ENCODE data around the gene CFAP70.
"Not testable (repeated sequence)": the region's sequence is repeated elsewhere in the genome, so short reads cannot be mapped to it uniquely, and the experiment has no call there.

DNA sequence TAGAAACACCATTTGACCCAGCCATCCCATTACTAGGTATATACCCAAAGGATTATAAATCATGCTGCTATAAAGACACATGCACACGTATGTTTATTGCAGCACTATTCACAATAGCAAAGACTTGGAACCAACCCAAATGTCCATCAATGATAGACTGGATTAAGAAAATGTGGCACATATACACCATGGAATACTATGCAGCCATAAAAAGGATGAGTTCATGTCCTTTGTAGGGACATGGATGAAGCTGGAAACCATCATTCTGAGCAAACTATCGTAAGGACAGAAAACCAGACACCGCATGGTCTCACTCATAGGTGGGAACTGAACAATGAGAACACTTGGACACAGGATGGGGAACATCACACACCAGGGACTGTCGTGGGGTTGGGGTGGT, 35.7 kb upstream of the CFAP70 start:
- TF ChIP-seq ZNF138 (CRISPR knock-in tag; conservative IDR thresholded peaks at IDR 0.05); JUN (CRISPR knock-in tag; IDR thresholded peaks at IDR 0.05); ZNF263 (CRISPR knock-in tag; IDR thresholded peaks at IDR 0.05; ENCODE audit: low read depth): not testable (repeated sequence)
- TF ChIP-seq, protein P1, sequence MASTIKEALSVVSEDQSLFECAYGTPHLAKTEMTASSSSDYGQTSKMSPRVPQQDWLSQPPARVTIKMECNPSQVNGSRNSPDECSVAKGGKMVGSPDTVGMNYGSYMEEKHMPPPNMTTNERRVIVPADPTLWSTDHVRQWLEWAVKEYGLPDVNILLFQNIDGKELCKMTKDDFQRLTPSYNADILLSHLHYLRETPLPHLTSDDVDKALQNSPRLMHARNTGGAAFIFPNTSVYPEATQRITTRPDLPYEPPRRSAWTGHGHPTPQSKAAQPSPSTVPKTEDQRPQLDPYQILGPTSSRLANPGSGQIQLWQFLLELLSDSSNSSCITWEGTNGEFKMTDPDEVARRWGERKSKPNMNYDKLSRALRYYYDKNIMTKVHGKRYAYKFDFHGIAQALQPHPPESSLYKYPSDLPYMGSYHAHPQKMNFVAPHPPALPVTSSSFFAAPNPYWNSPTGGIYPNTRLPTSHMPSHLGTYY (CRISPR knock-in tag; IDR thresholded peaks at IDR 0.05): not testable (repeated sequence)
- TF ChIP-seq, protein P2, sequence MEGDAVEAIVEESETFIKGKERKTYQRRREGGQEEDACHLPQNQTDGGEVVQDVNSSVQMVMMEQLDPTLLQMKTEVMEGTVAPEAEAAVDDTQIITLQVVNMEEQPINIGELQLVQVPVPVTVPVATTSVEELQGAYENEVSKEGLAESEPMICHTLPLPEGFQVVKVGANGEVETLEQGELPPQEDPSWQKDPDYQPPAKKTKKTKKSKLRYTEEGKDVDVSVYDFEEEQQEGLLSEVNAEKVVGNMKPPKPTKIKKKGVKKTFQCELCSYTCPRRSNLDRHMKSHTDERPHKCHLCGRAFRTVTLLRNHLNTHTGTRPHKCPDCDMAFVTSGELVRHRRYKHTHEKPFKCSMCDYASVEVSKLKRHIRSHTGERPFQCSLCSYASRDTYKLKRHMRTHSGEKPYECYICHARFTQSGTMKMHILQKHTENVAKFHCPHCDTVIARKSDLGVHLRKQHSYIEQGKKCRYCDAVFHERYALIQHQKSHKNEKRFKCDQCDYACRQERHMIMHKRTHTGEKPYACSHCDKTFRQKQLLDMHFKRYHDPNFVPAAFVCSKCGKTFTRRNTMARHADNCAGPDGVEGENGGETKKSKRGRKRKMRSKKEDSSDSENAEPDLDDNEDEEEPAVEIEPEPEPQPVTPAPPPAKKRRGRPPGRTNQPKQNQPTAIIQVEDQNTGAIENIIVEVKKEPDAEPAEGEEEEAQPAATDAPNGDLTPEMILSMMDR (IDR thresholded peaks at IDR 0.05): not testable (repeated sequence)
- TF ChIP-seq, protein P3, sequence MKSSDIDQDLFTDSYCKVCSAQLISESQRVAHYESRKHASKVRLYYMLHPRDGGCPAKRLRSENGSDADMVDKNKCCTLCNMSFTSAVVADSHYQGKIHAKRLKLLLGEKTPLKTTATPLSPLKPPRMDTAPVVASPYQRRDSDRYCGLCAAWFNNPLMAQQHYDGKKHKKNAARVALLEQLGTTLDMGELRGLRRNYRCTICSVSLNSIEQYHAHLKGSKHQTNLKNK (CRISPR knock-in tag; IDR thresholded peaks at IDR 0.05): not testable (repeated sequence)

Measured in WTC11 (cell line).